AG04449 (cell line): ENCODE data around the gene HEATR5A.
"Not testable (repeated sequence)": the region's sequence is repeated elsewhere in the genome, so short reads cannot be mapped to it uniquely, and the experiment has no call there.

Experiments used
- CTCF ChIA-PET: fragments of 350-600 bp; formaldehyde crosslinking; extraction: SDS; loops from one replicate; lab custom pipeline; 2021; ENCODE audit warnings: antibody characterized with exemption; lab: Yijun Ruan, JAX
- POLR2A ChIA-PET: fragments of 400-600, 350-600 bp; formaldehyde crosslinking; extraction: SDS; loops from one replicate; lab custom pipeline; 2020; ENCODE audit warnings: antibody characterized with exemption, inconsistent platforms; lab: Yijun Ruan, JAX
- DNase-seq: peaks from one replicate; pipeline ENCODE4 v3.0.0-alpha.2; 2010; ENCODE audit warnings: low read depth, low spot score
- H3K4me3 ChIP-seq: 2 replicates; pipeline ENCODE4 v1.5.1; 2011; ENCODE audit warnings: low read depth, mild to moderate bottlenecking, control low read depth, low read length
- CTCF ChIP-seq: IDR thresholded peaks from one replicate; pipeline ENCODE4 v1.5.1; 2011; ENCODE audit warnings: mild to moderate bottlenecking, moderate library complexity, low read length, control low read depth, inconsistent platforms; ENCODE audit not compliant: insufficient read depth; ENCODE audit errors: missing control alignments

The HEATR5A gene

GRCh38 chr14:31389946-31390345, 30.4 kb downstream of the HEATR5A start:
- no peak overlapping the region for H3K4me3 ChIP-seq
- TF ChIP-seq CTCF, result no peak
- POLR2A ChIA-PET, result no interaction called here
- DNase-seq, result no peak
- CTCF ChIA-PET, result no interaction called here

DNA sequence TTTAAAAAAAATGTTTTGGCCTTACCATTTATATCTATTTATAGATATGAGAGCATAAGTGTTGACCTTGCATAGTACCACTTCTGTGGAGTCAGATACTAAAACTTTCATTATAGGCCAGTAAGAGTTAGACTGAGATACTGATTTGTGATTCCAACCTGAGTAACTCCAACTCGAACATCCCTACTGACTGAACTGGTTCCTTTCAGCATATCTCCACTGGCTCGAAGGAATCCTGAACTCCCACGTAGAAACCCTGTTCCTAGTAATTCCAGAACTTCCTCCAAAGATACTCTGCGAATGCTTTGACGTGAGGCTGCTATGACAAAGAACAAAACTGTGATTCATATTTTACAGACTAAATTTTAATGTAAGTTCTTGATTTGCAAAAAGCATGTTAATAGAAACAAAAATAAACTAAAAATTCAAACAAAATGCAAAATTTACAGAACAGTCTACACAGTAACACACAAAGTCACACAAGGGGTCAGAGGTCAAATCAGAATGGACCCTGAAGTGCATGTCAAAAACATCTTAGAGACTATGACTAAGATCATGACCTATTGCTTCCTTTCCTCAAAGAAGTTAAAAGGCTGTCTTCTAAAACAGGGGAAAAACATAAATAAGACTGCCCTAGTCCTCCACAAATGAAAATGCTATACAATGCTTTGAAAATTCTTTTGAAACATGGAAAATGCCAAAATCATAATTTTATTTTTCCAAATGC, 31.5 kb downstream of the HEATR5A start:
- ChIA-PET CTCF (interaction anchor here (1.8 kb wide), 1 partner anchor 8 kb away, joined by 6 read pairs; no protein-coding TSS in a partner anchor), POLR2A (no interaction called here)
- TF ChIP-seq CTCF, result no peak
- H3K4me3 ChIP-seq, result no peak overlapping the region
- DNase-seq, result no peak

DNA sequence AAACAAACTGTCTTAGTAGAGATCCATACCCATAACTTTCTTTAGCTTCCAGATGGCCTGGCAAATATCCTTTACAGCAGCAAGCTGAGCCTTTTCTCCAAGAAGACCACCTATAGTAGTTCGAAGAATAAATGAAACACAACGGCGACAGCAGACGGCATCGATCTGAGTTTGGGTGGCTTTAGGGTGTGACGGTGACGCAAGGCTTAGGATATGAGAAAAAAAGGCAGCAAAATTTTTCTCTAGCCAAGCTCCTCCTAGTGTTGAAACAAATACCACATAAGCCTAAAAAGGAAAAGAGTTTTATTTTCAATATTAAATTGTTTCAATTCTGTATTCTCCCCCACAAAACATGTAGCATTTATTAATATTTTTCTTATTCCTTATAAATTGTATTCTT, 33.3 kb downstream of the HEATR5A start:
- no peak for TF ChIP-seq CTCF
- no peak for DNase-seq
- POLR2A ChIA-PET, result no interaction called here
- no peak overlapping the region for H3K4me3 ChIP-seq
- CTCF ChIA-PET, result interaction anchor here (1.0 to 1.8 kb wide), 4 partner anchors 10 to 63 kb away, joined by 3 to 6 read pairs (median 4); partner anchors contain the start of gene HEATR5A

DNA sequence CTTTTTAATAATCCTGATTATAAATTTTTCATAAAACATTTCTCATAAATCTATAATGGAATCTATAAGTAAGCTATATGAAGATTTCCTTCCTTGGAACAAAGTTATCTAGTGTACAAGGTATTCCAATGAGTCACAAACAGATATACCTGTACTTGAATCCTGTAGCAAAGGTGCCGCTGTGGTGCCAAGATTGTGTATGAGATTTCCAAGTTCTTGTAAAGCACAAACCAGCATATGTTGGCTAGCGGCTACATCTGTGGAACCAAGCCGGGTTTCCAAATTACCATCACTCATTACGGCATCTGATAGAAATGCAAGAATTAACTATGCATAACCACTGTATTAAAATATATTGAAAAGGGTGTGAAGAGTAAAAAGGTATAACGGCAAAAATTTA, 34.1 kb downstream of the HEATR5A start:
- ChIA-PET CTCF (interaction anchor here (1.0 to 1.8 kb wide), 3 partner anchors 9 to 63 kb away, joined by 3 to 4 read pairs (median 4); partner anchors contain the start of gene HEATR5A), POLR2A (no interaction called here)
- H3K4me3 ChIP-seq, result no peak overlapping the region
- TF ChIP-seq CTCF, result no peak
- no peak for DNase-seq

DNA sequence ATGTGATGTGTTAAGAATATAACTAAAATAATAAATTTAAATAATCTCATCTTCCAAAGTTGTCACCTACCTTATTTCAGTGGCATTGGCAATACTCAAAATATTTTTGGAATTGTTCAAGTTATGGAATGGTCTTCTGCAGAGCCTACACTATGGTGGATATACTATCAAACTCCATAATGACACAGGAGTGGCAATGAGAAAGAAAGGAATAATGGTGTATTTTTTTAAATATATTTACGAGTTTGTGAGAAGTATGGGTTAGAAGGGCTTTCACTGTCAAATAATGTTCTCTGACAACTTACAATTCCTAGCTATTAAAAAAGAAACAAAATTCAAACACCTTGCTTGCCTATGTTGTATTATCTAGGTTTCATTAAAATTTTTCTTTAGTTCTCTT, 38.1 kb downstream of the HEATR5A start:
- TF ChIP-seq CTCF, result no peak
- ChIA-PET CTCF (interaction anchor here (1.1 to 1.3 kb wide), 2 partner anchors 26 to 68 kb away, joined by 3 to 4 read pairs; no protein-coding TSS in a partner anchor), POLR2A (no interaction called here)
- no peak for DNase-seq
- H3K4me3 ChIP-seq, result no peak overlapping the region

DNA sequence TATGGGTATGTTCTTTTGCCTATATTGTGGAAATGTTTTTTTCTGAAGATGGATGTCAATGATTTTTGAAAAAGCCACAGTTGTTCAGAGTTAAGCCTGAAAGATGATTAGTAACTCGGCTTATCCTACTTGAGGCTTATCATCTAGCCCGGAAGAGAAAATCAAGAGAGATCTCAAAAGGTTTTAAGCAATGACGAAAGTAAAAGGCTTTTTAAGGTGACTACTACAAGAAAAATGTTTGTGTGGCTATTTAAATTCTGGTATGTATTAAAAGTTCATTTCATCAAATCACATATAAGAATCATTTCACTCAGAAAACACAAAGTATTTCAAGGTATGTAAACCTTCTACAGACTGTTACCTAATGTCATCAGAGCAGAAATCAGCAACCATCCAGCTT, 40.2 kb downstream of the HEATR5A start:
- CTCF ChIA-PET, result interaction anchor here (0.7 kb wide), 1 partner anchor 70 kb away, joined by 3 read pairs; no protein-coding TSS in a partner anchor
- DNase-seq, result no peak

DNA sequence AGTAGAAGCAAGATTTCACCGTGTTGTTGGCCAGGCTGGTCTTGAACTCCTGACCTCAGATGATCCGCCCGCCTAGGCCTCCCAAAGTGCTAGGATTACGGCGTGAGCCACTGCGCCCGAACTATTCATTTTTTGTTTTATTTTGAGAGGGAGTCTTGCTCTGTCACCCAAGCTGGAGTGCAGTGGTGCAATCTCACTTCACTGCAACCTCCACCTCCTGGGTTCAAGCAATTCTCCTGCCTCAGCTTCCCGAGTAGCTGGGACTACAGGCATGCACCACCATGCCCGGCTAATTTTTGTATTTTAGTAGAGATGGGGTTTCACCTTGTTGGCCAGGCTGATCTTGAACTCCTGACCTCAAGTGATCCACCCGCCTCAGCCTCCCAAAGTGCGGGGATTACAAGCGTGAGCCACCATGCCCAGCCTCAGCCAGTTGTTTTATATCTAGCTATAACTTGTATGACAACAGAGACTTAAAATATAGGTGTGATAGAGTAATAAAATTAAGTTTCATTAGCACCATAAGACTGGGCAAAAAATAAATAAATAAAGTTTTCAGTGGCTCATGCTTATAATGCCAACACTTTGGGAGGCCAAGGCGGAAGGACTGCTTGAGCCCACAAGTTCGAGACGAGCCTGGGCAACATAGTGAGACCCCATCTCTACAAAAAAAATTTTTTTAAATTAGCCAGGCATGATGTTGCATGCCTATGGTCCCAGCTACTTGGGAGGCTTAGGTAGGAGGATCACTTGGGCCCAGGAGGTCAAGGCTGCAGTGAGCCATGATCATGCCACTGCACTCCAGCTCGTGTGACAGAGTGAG, 41.0 kb downstream of the HEATR5A start:
- CTCF ChIA-PET, result interaction anchor here (0.7 to 2.0 kb wide), 3 partner anchors 70 to 872 kb away, joined by 3 to 5 read pairs (median 3); no protein-coding TSS in a partner anchor
- DNase-seq, H3K4me3 ChIP-seq, POLR2A ChIA-PET: not testable (repeated sequence)

More for the DNA sequence above, 40.2 kb downstream of the HEATR5A start:
- POLR2A ChIA-PET, result no interaction called here
- no peak overlapping the region for H3K4me3 ChIP-seq
- TF ChIP-seq CTCF, result no peak
